HG03565 (cell line): Measurements from ENCODE around the gene WNK1.

ENCODE experiments used
- ATAC-seq: cut with Tn5 transposase; IDR thresholded peaks from one replicate; pipeline ENCODE4 v1.9.1; 2021; ENCODE audit warnings: mild to moderate bottlenecking, moderate library complexity; ENCODE audit not compliant: unreplicated experiment

Gene WNK1

GRCh38 chr12:851343-851742, 99.0 kb downstream of the WNK1 start:
- no peak for ATAC-seq

GRCh38 chr12:851913-852312, 99.5 kb downstream of the WNK1 start:
- no peak for ATAC-seq

- no peak for ATAC-seq
Observed at GRCh38 chr12:852864-853263, 100.5 kb downstream of the WNK1 start.

- no peak for ATAC-seq
Observed at GRCh38 chr12:857611-858010, 105.2 kb downstream of the WNK1 start.

GRCh38 chr12:862303-862911, 110.0 kb downstream of the WNK1 start:
- no peak for ATAC-seq

- no peak for ATAC-seq
Observed at GRCh38 chr12:863285-863684, 110.9 kb downstream of the WNK1 start.

GRCh38 chr12:865614-866013, 113.2 kb downstream of the WNK1 start:
- no peak for ATAC-seq

GRCh38 chr12:867905-868304, 115.5 kb downstream of the WNK1 start:
- no peak for ATAC-seq

- ATAC-seq: no peak
Observed at GRCh38 chr12:868722-869121, 116.3 kb downstream of the WNK1 start.

GRCh38 chr12:870378-870777, 118.0 kb downstream of the WNK1 start:
- no peak for ATAC-seq

- ATAC-seq: no peak
Observed at GRCh38 chr12:873954-874353, 121.6 kb downstream of the WNK1 start.

GRCh38 chr12:879641-880040, 127.3 kb downstream of the WNK1 start:
- ATAC-seq: no peak

GRCh38 chr12:880656-881055, 128.3 kb downstream of the WNK1 start:
- ATAC-seq: no peak

- ATAC-seq: no peak
Observed at GRCh38 chr12:884746-885414, 132.5 kb downstream of the WNK1 start.

GRCh38 chr12:885701-886100, 133.3 kb downstream of the WNK1 start:
- ATAC-seq: no peak

- ATAC-seq: no peak
Observed at GRCh38 chr12:886206-886605, 133.8 kb downstream of the WNK1 start.

GRCh38 chr12:894226-894625, 141.8 kb downstream of the WNK1 start:
- no peak for ATAC-seq

- no peak for ATAC-seq
Observed at GRCh38 chr12:896031-896430, 143.7 kb downstream of the WNK1 start.

GRCh38 chr12:897386-897785, 145.0 kb downstream of the WNK1 start:
- ATAC-seq: no peak

GRCh38 chr12:902581-902980, 150.2 kb downstream of the WNK1 start:
- ATAC-seq: no peak

- no peak for ATAC-seq
Observed at GRCh38 chr12:903055-903454, 150.7 kb downstream of the WNK1 start.

GRCh38 chr12:904010-904414, 151.6 kb downstream of the WNK1 start:
- no peak for ATAC-seq
